Endothelial cell of umbilical vein (primary cell): ENCODE measurements around the gene ADIPOQ. TPM values are rescaled to one million over a fixed set of nuclear protein-coding genes. Genes with fewer than 3 reads are reported as not detected.
"Not testable (repeated sequence)": the region's sequence is repeated elsewhere in the genome, so short reads cannot be mapped to it uniquely, and the experiment has no call there.

Experiments
- BruUV-seq: library from RNA; stranded (reverse); fragments of 400-500 nt; replicated peaks from 2 replicates; lab custom pipeline; 2021; lab: Mats Ljungman, UMichigan
- CTCF ChIA-PET: fragments of 300-600, 350-600 bp; sonication (Branson Sonifier 250); formaldehyde crosslinking; loops from one replicate; lab custom pipeline; 2021; ENCODE audit warnings: antibody characterized with exemption, inconsistent platforms; lab: Charles Lee
- POLR2A ChIA-PET: fragments of 300-600, 350-600 bp; sonication (Branson Sonifier 250); formaldehyde crosslinking; loops from one replicate; lab custom pipeline; 2021; ENCODE audit warnings: antibody characterized with exemption, inconsistent platforms; lab: Charles Lee
- DNase-seq: peaks from one replicate; pipeline ENCODE4 v3.0.0-alpha.2; 2011; ENCODE audit warnings: low read depth, low spot score
- FAIRE-seq: peaks from 2 replicates; lab custom pipeline; 2011; peaks lifted over from hg19 to GRCh38; lab: Jason Lieb, UNC
- H2AFZ ChIP-seq: 2 replicates; pipeline ENCODE4 v1.6.0; 2012; ENCODE audit warnings: low read depth, low read length, control low read depth, inconsistent platforms
- H3K27ac ChIP-seq: 2 replicates; pipeline ENCODE4 v1.5.1; 2011; ENCODE audit warnings: low read depth, mild to moderate bottlenecking, control low read depth, low read length, moderate library complexity; ENCODE audit not compliant: insufficient read depth
- H3K27me3 ChIP-seq, 2 experiments: 2 replicates each; pipeline versions ENCODE4 v1.6.0 to v1.6.1; 2011; ENCODE audit warnings: low read length in 2 of 2, mixed read lengths in 1 of 2; ENCODE audit not compliant: control insufficient read depth in 2 of 2, insufficient read depth in 2 of 2
- H3K36me3 ChIP-seq, 2 experiments: 2 replicates in 1 of 2; 3 replicates in 1 of 2; pipeline ENCODE4 v1.5.1; 2011; ENCODE audit warnings: low read length in 2 of 2, mild to moderate bottlenecking in 1 of 2, moderate library complexity in 1 of 2; ENCODE audit not compliant: control insufficient read depth in 2 of 2, insufficient read depth in 2 of 2; ENCODE audit errors: extremely low read depth in 1 of 2
- H3K4me1 ChIP-seq: 3 replicates; pipeline ENCODE4 v1.5.1; 2011; ENCODE audit warnings: mild to moderate bottlenecking, low read length; ENCODE audit not compliant: control insufficient read depth, insufficient read depth; ENCODE audit errors: extremely low read depth
- H3K4me2 ChIP-seq: 2 replicates; pipeline ENCODE4 v1.6.1; 2011; ENCODE audit warnings: low read length, control low read depth, mixed read lengths; ENCODE audit not compliant: insufficient read depth
- H3K4me3 ChIP-seq, 3 experiments: fragments of 200-600 bp in 1 of 3; sonication (generic), shearing (Covaris generic) in 1 of 3; replicated peaks in 1 of 3; 2 replicates each; pipeline ENCODE4 v1.5.1; 2011 to 2016; ENCODE audit warnings: control low read depth in 3 of 3, low read length in 3 of 3, mild to moderate bottlenecking in 2 of 3, inconsistent platforms in 1 of 3, low read depth in 1 of 3, moderate library complexity in 1 of 3; ENCODE audit not compliant: insufficient read depth in 1 of 3
- H3K79me2 ChIP-seq: 2 replicates; pipeline ENCODE4 v1.6.0; 2012; ENCODE audit warnings: low read length, inconsistent platforms; ENCODE audit not compliant: control insufficient read depth, insufficient read depth
- H3K9ac ChIP-seq: replicated peaks from 2 replicates; pipeline ENCODE3; 2011; ENCODE audit warnings: low read length, control low read depth; ENCODE audit not compliant: insufficient read depth; ENCODE audit errors: extremely low read depth
- H3K9me1 ChIP-seq: replicated peaks from 3 replicates; pipeline ENCODE4 v1.6.0; 2011; ENCODE audit warnings: mild to moderate bottlenecking, low read length; ENCODE audit not compliant: control insufficient read depth, insufficient read depth; ENCODE audit errors: extremely low read depth
- H3K9me3 ChIP-seq: replicated peaks from 2 replicates; pipeline ENCODE4 v1.5.1; 2012; ENCODE audit warnings: low read length, inconsistent platforms; ENCODE audit not compliant: control insufficient read depth, insufficient read depth
- H4K20me1 ChIP-seq: replicated peaks from 2 replicates; pipeline ENCODE3; 2011; ENCODE audit warnings: mild to moderate bottlenecking, low read length; ENCODE audit not compliant: control insufficient read depth, insufficient read depth; ENCODE audit errors: extremely low read depth
- dilution Hi-C: fragments of 300-500 bp; cut with MboI; formaldehyde crosslinking; loops from one replicate; pipeline ENCODE4 v1.15.0; 2019; ENCODE audit warnings: low sequenced_read_pairs; ENCODE audit not compliant: extremely low pct_ligation_motif_present
- intact Hi-C: fragments of 100-400 bp; cut with micrococcal nuclease; formaldehyde crosslinking; loops from one replicate; pipeline ENCODE4 v1.10.0; 2022
- polyA plus RNA-seq, 4 experiments: library from polyadenylated mRNA; depleted of rRNA in 3 of 4; stranded (reverse) in 3 of 4; unstranded in 1 of 4; fragments of >200 nt; gene quantifications; 2 replicates each; pipeline versions ENCODE4 v1.2.1 to v1.2.3, GENCODE V29; 2011 to 2012; ENCODE audit warnings: missing spikeins in 1 of 4
- total RNA-seq: library from RNA; stranded (reverse); gene quantifications from 2 replicates; pipeline ENCODE4 v1.2.3, GENCODE V29; 2021

ADIPOQ gene
- total and polyA plus RNA-seq, 2 donors (not counting 3 experiments of a cell fraction or from before 2014, with no cell fraction given), result not detected

- H3K4me3 ChIP-seq, FAIRE-seq, H3K79me2 ChIP-seq, H2AFZ ChIP-seq, dilution Hi-C loops, H3K9me3 ChIP-seq, DNase-seq, H3K27ac ChIP-seq, H3K4me2 ChIP-seq, H4K20me1 ChIP-seq, BruUV-seq, POLR2A ChIA-PET, CTCF ChIA-PET, H3K27me3 ChIP-seq, H3K9me1 ChIP-seq, H3K36me3 ChIP-seq, H3K9ac ChIP-seq: not testable (repeated sequence)
- peaks cover 32% of the 10 kb centered on the region for H3K4me1 ChIP-seq
- intact Hi-C loops, result loop anchor here (5.0 kb wide), 2 partner anchors 58 to 138 kb away; partner anchors contain the start of gene ST6GAL1
Measured at GRCh38 chr3:186874216-186874615, 31.7 kb downstream of the ADIPOQ start.

GRCh38 chr3:186874841-186875240 lies 32.3 kb downstream of the ADIPOQ start:
- FAIRE-seq, POLR2A ChIA-PET: not testable (repeated sequence)

More at GRCh38 chr3:186874841-186875240, 32.3 kb downstream of the ADIPOQ start:
- H3K36me3 ChIP-seq, CTCF ChIA-PET, H2AFZ ChIP-seq, H3K79me2 ChIP-seq, H3K4me2 ChIP-seq, H4K20me1 ChIP-seq, H3K9ac ChIP-seq, H3K4me3 ChIP-seq, H3K9me3 ChIP-seq, BruUV-seq, H3K9me1 ChIP-seq, DNase-seq, H3K27me3 ChIP-seq, dilution Hi-C loops, H3K27ac ChIP-seq: not testable (repeated sequence)
- intact Hi-C loops, result loop anchor here (5.0 kb wide), 2 partner anchors 57 to 137 kb away; partner anchors contain the start of gene ST6GAL1
- peaks cover 25% of the 10 kb centered on the region for H3K4me1 ChIP-seq
